ENCODE data around the gene SZT2.

Gene SZT2

GRCh38 chr1:43503534-43503933 lies 113.8 kb downstream of the SZT2 start:
- DNase-seq, result no peak

Data from CD4-positive, alpha-beta T cell treated with Interleukin-15 for 1 hour (primary cell).